ENCODE measurements around the gene CRB3.

DNA sequence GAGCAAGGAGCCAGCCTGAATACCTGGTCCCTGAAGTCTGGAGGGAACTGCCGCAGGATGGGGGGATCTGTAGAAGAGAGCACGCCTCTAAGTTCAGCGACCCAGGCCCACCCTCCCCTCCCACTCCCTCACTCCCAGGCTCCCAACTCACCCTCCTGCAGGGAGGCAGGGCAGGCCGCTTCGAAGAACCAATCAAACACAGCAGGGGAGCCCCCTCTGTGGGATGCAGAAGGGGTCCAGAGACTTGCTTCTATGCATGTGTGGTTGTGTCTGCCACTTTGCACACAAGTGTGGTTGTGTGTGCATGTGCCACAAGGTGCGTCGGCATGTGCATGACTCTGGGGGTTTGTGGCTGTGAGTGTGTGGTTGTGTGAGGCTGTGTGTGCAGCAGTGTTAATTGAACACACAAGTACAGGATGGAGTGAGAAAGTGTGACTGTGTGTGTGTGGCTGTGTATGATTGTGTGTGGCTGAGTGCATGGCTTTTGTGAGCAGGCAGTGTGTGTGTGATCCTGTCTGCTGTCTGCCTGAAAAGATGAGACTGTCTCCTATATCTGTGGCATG lies 15.8 kb downstream of the CRB3 start:
- TF ChIP-seq EZH2 (IDR thresholded peaks at IDR 0.05; ENCODE audit: low read length, missing control alignments) (no peak), CTCF (conservative IDR thresholded peaks at IDR 0.05 in 1 of 2, IDR thresholded peaks at IDR 0.05 in 1 of 2; ENCODE audit: low read depth in 1 of 2, low read length in 2 of 2) (no peak)
